Breast epithelium (tissue), 3 donors: ENCODE results near the gene CLCNKA.
A peak's percentile ranks its signal among the peaks of the same experiment; 100 is the strongest.

Experiments
- POLR2A ChIP-seq: fragments of 450-650 bp; IDR thresholded peaks from one replicate; pipeline ENCODE4 v1.6.1; 2016; ENCODE audit warnings: antibody characterized with exemption, mild to moderate bottlenecking, moderate library complexity
- TF ChIP-seq, protein P1 (sequence below), 3 donors: fragments of 450-650 bp; IDR thresholded peaks; one replicate each; pipeline ENCODE4 v1.5.1; 2016 to 2017; ENCODE audit warnings: antibody characterized with exemption in 3 of 3, mild to moderate bottlenecking in 3 of 3, moderate library complexity in 3 of 3

DNA sequence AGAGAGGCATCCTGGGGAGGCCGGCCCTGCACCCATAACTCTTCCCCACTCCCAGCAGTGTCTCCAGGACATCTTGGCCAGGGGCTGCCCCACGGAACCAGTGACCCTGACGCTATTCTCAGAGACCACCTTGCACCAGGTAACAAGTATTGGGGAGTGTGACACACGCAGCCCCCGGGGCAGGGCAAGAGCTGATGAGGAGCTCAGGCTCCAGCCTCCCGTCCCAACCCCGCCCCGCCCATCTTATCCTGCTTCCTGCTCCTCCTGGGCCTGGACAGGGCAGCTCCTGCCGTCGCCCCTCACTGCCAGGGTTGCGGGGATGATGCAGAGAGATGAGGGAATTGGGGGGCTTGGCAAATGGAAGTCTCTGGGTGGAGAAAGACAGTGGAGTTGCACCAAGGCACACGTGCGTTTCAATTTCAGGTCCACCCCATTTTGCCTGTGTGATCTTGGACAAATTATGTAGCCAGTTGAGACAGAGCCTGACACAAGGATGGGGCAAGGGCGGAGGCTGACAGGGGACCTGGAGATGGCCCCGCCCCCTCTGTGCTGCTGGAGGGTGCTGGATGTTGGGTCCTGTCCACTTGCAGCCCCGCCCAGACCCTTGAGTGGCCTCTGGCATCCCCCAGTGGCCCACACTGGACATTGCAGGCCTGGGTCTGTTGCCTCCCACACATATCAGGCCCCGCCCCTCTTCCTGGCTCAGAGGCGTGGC, 10.7 kb downstream of the CLCNKA start:
- TF ChIP-seq, protein P1, sequence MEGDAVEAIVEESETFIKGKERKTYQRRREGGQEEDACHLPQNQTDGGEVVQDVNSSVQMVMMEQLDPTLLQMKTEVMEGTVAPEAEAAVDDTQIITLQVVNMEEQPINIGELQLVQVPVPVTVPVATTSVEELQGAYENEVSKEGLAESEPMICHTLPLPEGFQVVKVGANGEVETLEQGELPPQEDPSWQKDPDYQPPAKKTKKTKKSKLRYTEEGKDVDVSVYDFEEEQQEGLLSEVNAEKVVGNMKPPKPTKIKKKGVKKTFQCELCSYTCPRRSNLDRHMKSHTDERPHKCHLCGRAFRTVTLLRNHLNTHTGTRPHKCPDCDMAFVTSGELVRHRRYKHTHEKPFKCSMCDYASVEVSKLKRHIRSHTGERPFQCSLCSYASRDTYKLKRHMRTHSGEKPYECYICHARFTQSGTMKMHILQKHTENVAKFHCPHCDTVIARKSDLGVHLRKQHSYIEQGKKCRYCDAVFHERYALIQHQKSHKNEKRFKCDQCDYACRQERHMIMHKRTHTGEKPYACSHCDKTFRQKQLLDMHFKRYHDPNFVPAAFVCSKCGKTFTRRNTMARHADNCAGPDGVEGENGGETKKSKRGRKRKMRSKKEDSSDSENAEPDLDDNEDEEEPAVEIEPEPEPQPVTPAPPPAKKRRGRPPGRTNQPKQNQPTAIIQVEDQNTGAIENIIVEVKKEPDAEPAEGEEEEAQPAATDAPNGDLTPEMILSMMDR (IDR thresholded peaks at IDR 0.05) = peak; percentile 91 to 99 (median 97)
- TF ChIP-seq POLR2A = no peak
